Endothelial cell of umbilical vein (primary cell): ENCODE measurements around the gene ITGB3BP. TPM values are rescaled to one million over a fixed set of nuclear protein-coding genes. Genes with fewer than 3 reads are reported as not detected.

Experiments
- BruUV-seq: library from RNA; stranded (reverse); fragments of 400-500 nt; replicated peaks from 2 replicates; lab custom pipeline; 2021; lab: Mats Ljungman, UMichigan
- CTCF ChIA-PET: fragments of 300-600, 350-600 bp; sonication (Branson Sonifier 250); formaldehyde crosslinking; loops from one replicate; lab custom pipeline; 2021; ENCODE audit warnings: antibody characterized with exemption, inconsistent platforms; lab: Charles Lee
- POLR2A ChIA-PET: fragments of 300-600, 350-600 bp; sonication (Branson Sonifier 250); formaldehyde crosslinking; loops from one replicate; lab custom pipeline; 2021; ENCODE audit warnings: antibody characterized with exemption, inconsistent platforms; lab: Charles Lee
- DNase-seq: peaks from one replicate; pipeline ENCODE4 v3.0.0-alpha.2; 2011; ENCODE audit warnings: low read depth, low spot score
- FAIRE-seq: peaks from 2 replicates; lab custom pipeline; 2011; peaks lifted over from hg19 to GRCh38; lab: Jason Lieb, UNC
- H2AFZ ChIP-seq: 2 replicates; pipeline ENCODE4 v1.6.0; 2012; ENCODE audit warnings: low read depth, low read length, control low read depth, inconsistent platforms
- H3K27ac ChIP-seq: 2 replicates; pipeline ENCODE4 v1.5.1; 2011; ENCODE audit warnings: low read depth, mild to moderate bottlenecking, control low read depth, low read length, moderate library complexity; ENCODE audit not compliant: insufficient read depth
- H3K27me3 ChIP-seq, 2 experiments: 2 replicates each; pipeline versions ENCODE4 v1.6.0 to v1.6.1; 2011; ENCODE audit warnings: low read length in 2 of 2, mixed read lengths in 1 of 2; ENCODE audit not compliant: control insufficient read depth in 2 of 2, insufficient read depth in 2 of 2
- H3K36me3 ChIP-seq, 2 experiments: 2 replicates in 1 of 2; 3 replicates in 1 of 2; pipeline ENCODE4 v1.5.1; 2011; ENCODE audit warnings: low read length in 2 of 2, mild to moderate bottlenecking in 1 of 2, moderate library complexity in 1 of 2; ENCODE audit not compliant: control insufficient read depth in 2 of 2, insufficient read depth in 2 of 2; ENCODE audit errors: extremely low read depth in 1 of 2
- H3K4me1 ChIP-seq: 3 replicates; pipeline ENCODE4 v1.5.1; 2011; ENCODE audit warnings: mild to moderate bottlenecking, low read length; ENCODE audit not compliant: control insufficient read depth, insufficient read depth; ENCODE audit errors: extremely low read depth
- H3K4me2 ChIP-seq: 2 replicates; pipeline ENCODE4 v1.6.1; 2011; ENCODE audit warnings: low read length, control low read depth, mixed read lengths; ENCODE audit not compliant: insufficient read depth
- H3K4me3 ChIP-seq, 3 experiments: fragments of 200-600 bp in 1 of 3; sonication (generic), shearing (Covaris generic) in 1 of 3; replicated peaks in 1 of 3; 2 replicates each; pipeline ENCODE4 v1.5.1; 2011 to 2016; ENCODE audit warnings: control low read depth in 3 of 3, low read length in 3 of 3, mild to moderate bottlenecking in 2 of 3, inconsistent platforms in 1 of 3, low read depth in 1 of 3, moderate library complexity in 1 of 3; ENCODE audit not compliant: insufficient read depth in 1 of 3
- H3K79me2 ChIP-seq: 2 replicates; pipeline ENCODE4 v1.6.0; 2012; ENCODE audit warnings: low read length, inconsistent platforms; ENCODE audit not compliant: control insufficient read depth, insufficient read depth
- H3K9ac ChIP-seq: replicated peaks from 2 replicates; pipeline ENCODE3; 2011; ENCODE audit warnings: low read length, control low read depth; ENCODE audit not compliant: insufficient read depth; ENCODE audit errors: extremely low read depth
- H3K9me1 ChIP-seq: replicated peaks from 3 replicates; pipeline ENCODE4 v1.6.0; 2011; ENCODE audit warnings: mild to moderate bottlenecking, low read length; ENCODE audit not compliant: control insufficient read depth, insufficient read depth; ENCODE audit errors: extremely low read depth
- H3K9me3 ChIP-seq: replicated peaks from 2 replicates; pipeline ENCODE4 v1.5.1; 2012; ENCODE audit warnings: low read length, inconsistent platforms; ENCODE audit not compliant: control insufficient read depth, insufficient read depth
- H4K20me1 ChIP-seq: replicated peaks from 2 replicates; pipeline ENCODE3; 2011; ENCODE audit warnings: mild to moderate bottlenecking, low read length; ENCODE audit not compliant: control insufficient read depth, insufficient read depth; ENCODE audit errors: extremely low read depth
- EZH2 ChIP-seq: IDR thresholded peaks from 2 replicates; pipeline ENCODE4 v1.6.1; 2012; ENCODE audit warnings: borderline replicate concordance, low read depth, mild to moderate bottlenecking, moderate library complexity, low read length, inconsistent platforms; ENCODE audit not compliant: severe bottlenecking
- FOS ChIP-seq: IDR thresholded peaks from 2 replicates; pipeline ENCODE4 v1.6.1; 2011; ENCODE audit warnings: mild to moderate bottlenecking, low read length, moderate library complexity, borderline replicate concordance; ENCODE audit not compliant: insufficient read depth
- GATA2 ChIP-seq: IDR thresholded peaks from 2 replicates; pipeline ENCODE4 v1.7.0; 2011; ENCODE audit warnings: low read depth, mild to moderate bottlenecking, moderate library complexity, mixed read lengths, low read length; ENCODE audit not compliant: insufficient read length, insufficient read depth
- JUN ChIP-seq: IDR thresholded peaks from 2 replicates; pipeline ENCODE4 v1.6.1; 2011; ENCODE audit warnings: borderline replicate concordance, low read depth; ENCODE audit not compliant: insufficient read length, insufficient read depth
- MAX ChIP-seq: IDR thresholded peaks from 2 replicates; pipeline ENCODE4 v1.6.1; 2011; ENCODE audit not compliant: insufficient read depth, insufficient read length
- MYC ChIP-seq: IDR thresholded peaks from one replicate; pipeline ENCODE4 v1.6.1; 2011; ENCODE audit warnings: mild to moderate bottlenecking, low read depth, low read length
- POLR2A ChIP-seq: IDR thresholded peaks from 2 replicates; pipeline ENCODE4 v1.6.1; 2012; ENCODE audit warnings: low read depth, mild to moderate bottlenecking, control low read depth, low read length
- POLR2AphosphoS5 ChIP-seq: IDR thresholded peaks from 2 replicates; pipeline ENCODE4 v1.6.1; 2012; ENCODE audit warnings: low read depth, mild to moderate bottlenecking, control low read depth, low read length, moderate library complexity; ENCODE audit not compliant: insufficient read depth
- dilution Hi-C: fragments of 300-500 bp; cut with MboI; formaldehyde crosslinking; loops from one replicate; pipeline ENCODE4 v1.15.0; 2019; ENCODE audit warnings: low sequenced_read_pairs; ENCODE audit not compliant: extremely low pct_ligation_motif_present
- intact Hi-C: fragments of 100-400 bp; cut with micrococcal nuclease; formaldehyde crosslinking; loops from one replicate; pipeline ENCODE4 v1.10.0; 2022
- polyA plus RNA-seq, 4 experiments: library from polyadenylated mRNA; depleted of rRNA in 3 of 4; stranded (reverse) in 3 of 4; unstranded in 1 of 4; fragments of >200 nt; gene quantifications; 2 replicates each; pipeline versions ENCODE4 v1.2.1 to v1.2.3, GENCODE V29; 2011 to 2012; ENCODE audit warnings: missing spikeins in 1 of 4
- total RNA-seq: library from RNA; stranded (reverse); gene quantifications from 2 replicates; pipeline ENCODE4 v1.2.3, GENCODE V29; 2021
- TF ChIP-seq, protein P1 (sequence below), 2 donors: IDR thresholded peaks; 1 replicate in 1 of 2; 2 replicates in 1 of 2; pipeline ENCODE4 v1.5.1; 2011; ENCODE audit warnings: low read length in 2 of 2, mild to moderate bottlenecking in 2 of 2, moderate library complexity in 2 of 2, control low read depth in 1 of 2, inconsistent platforms in 1 of 2, low read depth in 1 of 2; ENCODE audit not compliant: insufficient read depth in 1 of 2; ENCODE audit errors: extremely low read depth in 1 of 2

The ITGB3BP gene
- total and polyA plus RNA-seq, 2 donors (not counting 3 experiments of a cell fraction or from before 2014, with no cell fraction given), result 5.3 to 24.4 TPM

GRCh38 chr1:63429281-63429680 is 93.7 kb downstream of the ITGB3BP start:
- POLR2A ChIA-PET, result no interaction called here
- CTCF ChIA-PET, result no interaction called here
- dilution Hi-C loops, result no loop called here

More at GRCh38 chr1:63429281-63429680, 93.7 kb downstream of the ITGB3BP start:
- DNase-seq (no peak), FAIRE-seq (no peak)
- no peak overlapping the region for H3K4me2 ChIP-seq
- no peaks in the 10 kb centered on the region for H3K27me3 ChIP-seq
- H3K36me3 ChIP-seq, result no peaks in the 10 kb centered on the region
- no TSS peak for BruUV-seq
- peaks cover 3% of the 10 kb centered on the region for H3K4me1 ChIP-seq
- TF ChIP-seq, protein P1, sequence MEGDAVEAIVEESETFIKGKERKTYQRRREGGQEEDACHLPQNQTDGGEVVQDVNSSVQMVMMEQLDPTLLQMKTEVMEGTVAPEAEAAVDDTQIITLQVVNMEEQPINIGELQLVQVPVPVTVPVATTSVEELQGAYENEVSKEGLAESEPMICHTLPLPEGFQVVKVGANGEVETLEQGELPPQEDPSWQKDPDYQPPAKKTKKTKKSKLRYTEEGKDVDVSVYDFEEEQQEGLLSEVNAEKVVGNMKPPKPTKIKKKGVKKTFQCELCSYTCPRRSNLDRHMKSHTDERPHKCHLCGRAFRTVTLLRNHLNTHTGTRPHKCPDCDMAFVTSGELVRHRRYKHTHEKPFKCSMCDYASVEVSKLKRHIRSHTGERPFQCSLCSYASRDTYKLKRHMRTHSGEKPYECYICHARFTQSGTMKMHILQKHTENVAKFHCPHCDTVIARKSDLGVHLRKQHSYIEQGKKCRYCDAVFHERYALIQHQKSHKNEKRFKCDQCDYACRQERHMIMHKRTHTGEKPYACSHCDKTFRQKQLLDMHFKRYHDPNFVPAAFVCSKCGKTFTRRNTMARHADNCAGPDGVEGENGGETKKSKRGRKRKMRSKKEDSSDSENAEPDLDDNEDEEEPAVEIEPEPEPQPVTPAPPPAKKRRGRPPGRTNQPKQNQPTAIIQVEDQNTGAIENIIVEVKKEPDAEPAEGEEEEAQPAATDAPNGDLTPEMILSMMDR (IDR thresholded peaks at IDR 0.05; ENCODE audit: extremely low read depth in 1 of 2, insufficient read depth in 1 of 2, low read depth in 1 of 2, low read length in 2 of 2), result no peak
- no peak for TF ChIP-seq POLR2AphosphoS5
- TF ChIP-seq MYC, result no peak
- TF ChIP-seq GATA2, result no peak
- no peak for TF ChIP-seq JUN
- no peak for TF ChIP-seq EZH2
- no peak for TF ChIP-seq MAX
- no peak for TF ChIP-seq FOS
- no peak for TF ChIP-seq POLR2A
- H3K9me1 ChIP-seq, result no peaks in the 10 kb centered on the region
- no peaks in the 10 kb centered on the region for H3K79me2 ChIP-seq
- H3K27ac ChIP-seq, result no peak overlapping the region
- no peak overlapping the region for H3K4me3 ChIP-seq
- H3K9me3 ChIP-seq, result no peaks in the 10 kb centered on the region
- H2AFZ ChIP-seq, result no peak overlapping the region
- no peak overlapping the region for H3K9ac ChIP-seq
- intact Hi-C loops, result no loop called here
- no peaks in the 10 kb centered on the region for H4K20me1 ChIP-seq
